Right renal cortex interstitium (tissue), 3 donors: ENCODE measurements around the gene TUBA4B. TPM values are rescaled to one million over a fixed set of nuclear protein-coding genes. Genes with fewer than 3 reads are reported as not detected.

ENCODE experiments used
- DNase-seq, 3 donors: peaks; one replicate each; pipeline ENCODE4 v3.0.0-alpha.2; 2013; ENCODE audit warnings: low read depth in 3 of 3, low spot score in 2 of 3
- polyA plus RNA-seq, 3 donors: library from polyadenylated mRNA; unstranded; fragments of 120-200 nt; gene quantifications; one replicate each; pipeline ENCODE4 v1.2.1, GENCODE V29; 2013; ENCODE audit not compliant: insufficient read length in 3 of 3

The TUBA4B gene
- polyA plus RNA-seq, 3 donors, result 0.49 to 1.4 (median 1.3) TPM

DNA sequence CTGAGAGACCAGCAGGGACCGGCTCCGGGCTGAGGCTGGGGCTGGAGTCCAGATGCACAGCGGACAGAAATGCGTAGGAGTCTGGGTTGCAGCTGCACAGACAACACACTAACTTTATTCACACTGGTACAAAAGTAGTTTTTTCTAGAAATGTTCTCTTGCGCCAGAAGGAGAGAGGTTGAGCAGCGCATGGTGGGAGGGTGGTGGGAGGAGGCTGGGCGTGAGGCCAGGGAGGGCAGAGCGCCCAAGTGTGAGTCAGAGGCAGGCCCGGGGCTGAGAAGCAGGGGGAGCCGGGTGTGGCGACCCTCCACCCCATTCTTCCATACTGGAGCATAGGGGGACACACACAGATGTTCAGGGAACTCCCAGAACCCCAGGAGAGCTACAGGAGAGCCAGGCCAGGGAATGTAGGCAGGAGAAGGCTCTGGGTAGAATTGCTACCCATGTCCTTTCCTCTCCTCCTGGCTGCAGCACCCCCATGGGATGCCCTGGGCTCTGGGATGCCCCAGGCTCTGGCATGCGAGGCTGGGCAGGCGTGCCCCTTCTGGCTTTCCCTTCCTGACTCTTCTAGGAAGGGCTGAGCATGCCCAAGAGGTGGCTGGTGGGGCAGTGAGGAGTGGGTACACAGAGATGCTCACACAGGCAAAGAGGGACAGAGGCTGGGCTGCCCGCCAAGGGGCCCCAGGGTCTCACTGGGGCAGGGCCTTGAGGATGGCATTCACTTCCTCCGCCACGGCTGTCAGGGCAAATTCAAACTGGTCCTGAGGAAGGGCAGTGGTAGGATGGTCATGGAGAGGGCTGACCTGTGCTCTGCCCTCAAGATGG, 36.7 kb downstream of the TUBA4B start:
- DNase-seq, result no peak

DNA sequence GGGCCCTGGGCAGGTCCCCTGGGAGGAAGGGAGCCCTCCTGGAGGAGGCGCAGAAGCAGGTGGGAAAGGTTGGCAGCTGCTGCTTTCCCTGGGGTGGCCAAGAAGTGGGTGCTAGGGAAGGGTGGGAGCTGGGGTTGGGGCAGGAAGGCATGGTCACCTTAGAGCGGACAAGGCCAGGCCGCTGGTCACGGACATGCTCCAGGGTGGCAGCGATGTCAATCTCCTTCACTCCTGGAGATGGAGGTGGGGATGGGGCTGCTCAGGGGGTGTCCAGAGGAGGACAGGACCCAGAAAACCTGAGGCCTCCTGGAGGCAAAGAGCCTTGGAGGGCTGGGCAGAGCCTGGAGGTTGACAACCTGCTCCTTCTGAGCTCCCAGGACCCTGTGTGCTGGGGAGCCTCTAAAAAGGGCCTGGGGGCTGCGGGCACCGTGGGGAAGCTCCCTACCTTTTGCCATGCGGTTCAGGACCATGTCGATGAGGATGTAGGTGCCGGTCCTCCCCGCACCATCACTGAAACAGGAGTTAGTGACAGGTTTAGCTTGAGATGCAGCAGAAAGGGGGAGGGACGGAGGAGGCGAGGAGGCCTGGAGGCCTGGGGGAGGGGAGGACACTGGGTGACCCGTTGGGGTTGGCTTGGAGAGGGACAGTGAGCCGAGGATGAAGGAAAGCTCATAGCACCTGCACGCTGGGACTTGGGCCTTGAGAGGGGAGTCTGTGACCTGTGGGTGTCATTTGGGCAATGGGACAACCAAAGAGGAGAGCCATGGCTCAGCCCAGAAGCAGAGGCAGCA, 37.5 kb downstream of the TUBA4B start:
- DNase-seq, result no peak

DNA sequence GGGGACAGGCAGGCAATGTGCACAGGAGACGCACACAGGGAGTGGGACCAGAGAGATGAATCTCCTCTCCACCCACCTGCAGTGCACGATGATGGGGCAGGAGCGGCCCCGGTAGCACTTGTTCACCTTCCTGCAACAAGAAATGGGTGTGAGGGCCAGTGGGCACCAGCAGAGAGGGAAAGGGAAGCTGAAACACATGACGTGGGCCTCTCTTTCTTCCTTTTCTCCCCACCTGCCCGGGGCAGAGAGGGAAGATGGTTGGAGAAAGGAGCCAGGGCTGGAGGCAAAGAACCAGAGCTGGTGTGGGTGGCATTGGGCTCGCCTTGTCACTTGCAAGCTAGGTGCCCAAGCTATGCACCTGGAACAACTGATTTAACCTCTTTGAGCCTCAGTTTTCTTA, 38.4 kb downstream of the TUBA4B start:
- no peak for DNase-seq

DNA sequence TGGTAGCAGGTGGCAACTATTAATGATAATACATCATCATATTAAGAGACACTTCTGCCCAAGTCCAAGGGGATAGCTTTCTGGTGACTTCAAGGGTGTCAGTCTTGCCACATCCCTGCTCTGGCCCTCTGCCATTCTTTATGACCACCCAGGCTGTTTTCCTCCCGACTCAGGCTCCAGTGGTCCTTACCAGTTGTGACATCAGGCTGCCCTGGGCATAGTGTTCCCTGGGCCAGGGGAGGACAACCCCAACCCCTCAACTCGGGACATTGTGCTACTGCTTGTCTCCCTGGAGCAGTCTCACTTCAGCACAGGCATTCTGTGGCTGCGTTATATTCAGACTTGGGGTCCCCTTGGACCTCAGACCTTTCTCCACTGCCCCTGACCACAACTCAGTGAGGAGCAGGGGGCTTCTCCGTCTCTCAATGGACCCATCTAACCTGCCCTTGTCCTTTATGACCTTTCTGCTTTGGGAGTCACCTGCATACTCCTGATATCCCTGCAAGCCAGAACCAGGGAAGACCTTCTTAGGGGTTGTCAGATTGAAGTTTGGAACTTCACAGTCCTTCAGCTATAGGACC, 39.0 kb downstream of the TUBA4B start:
- DNase-seq, result no peak

DNA sequence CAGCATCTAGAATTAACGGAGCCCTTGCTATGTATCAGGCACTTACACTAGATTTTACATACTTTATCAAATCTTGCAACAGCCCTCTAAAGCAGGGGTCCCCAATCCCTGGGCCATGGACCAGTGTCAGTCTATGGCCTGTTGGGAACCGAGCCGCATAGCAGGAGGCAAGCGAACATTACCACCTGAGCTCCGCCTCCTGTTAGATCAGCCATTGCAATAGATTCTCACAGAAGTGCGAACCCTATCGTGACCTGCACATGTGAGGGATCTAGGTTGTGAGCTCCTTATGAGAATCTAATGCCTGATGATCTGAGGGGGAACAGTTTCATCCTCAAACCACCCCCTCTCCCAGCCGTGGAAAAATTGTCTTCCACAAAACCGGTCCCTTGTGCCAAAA, 39.6 kb downstream of the TUBA4B start:
- DNase-seq, result no peak

DNA sequence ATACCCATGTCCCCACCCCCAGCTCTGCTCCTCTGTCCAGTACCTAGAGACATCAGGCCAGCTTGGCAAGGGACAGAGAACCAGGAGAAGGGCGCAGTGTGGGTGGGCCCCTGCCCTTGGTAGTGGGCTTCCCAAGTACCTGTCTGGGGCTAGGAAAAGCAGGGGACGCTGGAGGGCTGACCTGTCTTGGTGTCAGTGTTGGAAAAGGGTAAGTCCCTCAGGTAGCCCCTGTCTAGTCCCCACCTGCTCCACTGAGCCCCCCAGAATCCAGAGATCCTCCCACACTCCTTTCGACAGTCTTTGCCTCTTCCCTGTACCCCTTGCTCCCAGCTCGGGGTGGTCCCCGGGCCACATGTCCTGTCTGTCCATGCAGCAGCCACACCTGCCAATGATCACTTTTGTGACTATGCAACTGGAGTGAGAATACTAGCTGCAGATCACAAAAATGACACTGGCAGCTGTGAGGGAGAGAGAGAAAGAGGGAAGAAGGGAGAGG, 40.7 kb downstream of the TUBA4B start:
- DNase-seq, result no peak

DNA sequence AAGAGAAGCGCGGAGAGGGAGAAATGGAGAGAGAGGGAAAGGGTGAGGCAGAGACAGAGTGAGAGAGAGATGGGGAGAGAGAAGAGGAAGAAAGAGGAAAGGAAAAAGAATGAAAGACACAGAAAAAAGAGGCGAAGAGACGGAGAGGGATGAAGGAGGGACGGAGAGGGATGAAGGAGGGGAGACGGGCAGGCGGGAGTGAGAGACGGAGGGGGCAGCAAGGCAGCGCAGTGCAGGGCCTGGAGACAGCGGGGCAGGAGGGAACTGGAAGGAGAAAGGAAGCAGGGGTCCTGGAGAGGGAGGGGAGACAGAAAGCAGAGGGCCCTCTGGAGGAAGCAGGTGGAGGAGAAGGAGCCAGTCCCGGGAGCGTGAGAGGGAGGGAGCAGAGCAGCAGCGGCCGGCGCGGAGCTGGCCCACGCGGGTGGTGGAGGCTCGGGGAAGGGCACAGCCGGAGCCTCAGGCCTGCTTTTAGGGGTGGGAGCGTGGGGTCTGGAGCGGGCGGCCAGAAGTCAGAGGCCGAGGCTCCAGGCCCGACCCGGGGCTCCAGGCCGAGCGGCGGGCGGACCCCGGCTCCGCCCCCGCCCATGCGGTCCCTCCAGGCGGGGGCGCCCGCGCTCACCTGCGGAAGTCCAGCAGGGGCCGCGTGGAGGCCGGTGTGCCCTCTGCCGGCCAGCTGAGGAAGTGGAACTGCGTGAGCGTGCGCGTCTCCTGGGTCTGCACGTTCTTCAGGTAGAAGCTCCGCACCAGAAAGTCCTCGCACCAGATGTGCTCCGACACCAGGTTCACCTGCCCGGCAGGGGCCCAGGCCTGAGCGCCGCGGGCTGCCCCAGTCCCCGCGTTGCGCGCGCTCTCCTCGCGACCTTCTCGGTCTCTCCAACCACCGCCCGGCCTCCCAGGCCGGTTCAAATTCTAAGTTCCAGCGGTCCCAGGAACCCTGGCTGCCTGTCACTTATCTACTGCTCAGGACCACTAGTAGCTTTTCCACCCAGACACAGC, 41.6 kb downstream of the TUBA4B start:
- DNase-seq, result peak; percentile 57 to 81 (median 68)

DNA sequence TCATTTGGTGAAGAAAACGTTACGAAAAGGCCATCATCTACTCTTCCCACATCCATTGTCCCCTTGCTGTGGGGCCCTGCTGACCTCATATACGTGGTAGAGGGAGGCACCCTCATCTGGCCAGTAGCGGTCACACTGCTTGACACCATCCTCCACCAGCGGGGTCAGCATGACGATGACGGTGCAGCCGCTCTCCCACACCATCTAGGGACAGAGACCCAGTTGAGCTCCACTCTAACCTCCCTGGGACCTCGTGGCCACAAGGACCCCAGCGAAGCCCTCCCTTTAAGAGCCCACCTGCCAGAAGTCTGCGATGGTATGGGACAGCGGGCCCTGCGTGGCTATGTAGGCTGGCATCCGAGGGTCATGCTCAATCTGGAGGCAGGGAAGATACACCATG, 43.1 kb downstream of the TUBA4B start:
- no peak for DNase-seq

DNA sequence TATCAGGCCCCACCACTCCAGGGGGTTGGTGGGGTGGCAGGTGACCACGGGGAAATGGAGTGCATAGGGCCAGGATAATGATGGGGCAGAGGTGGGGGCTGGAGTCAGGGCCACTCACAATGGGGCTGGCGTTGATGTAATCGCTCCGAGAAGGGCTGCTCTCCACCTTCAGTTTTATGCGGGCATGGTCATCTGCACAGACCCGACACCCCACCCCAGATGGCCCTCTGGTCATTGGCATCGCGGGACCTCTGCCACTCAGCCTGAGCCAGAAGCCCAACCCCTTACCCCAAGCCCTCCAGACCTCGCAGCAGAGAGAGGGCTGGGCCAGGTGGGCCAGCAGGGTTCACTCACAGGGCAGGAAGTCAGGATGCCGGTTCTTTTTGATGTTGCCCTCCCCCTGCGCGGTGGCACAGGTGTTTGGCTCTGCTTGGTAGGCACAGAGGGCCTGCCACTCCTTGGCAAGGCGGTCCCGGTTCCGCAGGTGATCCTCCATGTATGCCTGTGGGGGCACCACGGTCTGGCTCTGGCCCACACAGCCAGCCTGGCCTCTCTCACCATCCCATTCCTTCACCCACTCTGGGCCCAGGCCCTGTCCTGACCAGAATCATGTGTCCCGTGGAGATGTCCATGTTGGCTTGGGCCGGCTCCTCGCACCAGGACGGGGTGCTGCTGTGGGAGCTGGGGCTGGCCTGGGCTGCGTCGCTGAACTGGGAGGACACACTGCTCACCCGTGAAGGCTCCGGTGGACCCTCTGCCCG, 43.8 kb downstream of the TUBA4B start:
- DNase-seq, result no peak

DNA sequence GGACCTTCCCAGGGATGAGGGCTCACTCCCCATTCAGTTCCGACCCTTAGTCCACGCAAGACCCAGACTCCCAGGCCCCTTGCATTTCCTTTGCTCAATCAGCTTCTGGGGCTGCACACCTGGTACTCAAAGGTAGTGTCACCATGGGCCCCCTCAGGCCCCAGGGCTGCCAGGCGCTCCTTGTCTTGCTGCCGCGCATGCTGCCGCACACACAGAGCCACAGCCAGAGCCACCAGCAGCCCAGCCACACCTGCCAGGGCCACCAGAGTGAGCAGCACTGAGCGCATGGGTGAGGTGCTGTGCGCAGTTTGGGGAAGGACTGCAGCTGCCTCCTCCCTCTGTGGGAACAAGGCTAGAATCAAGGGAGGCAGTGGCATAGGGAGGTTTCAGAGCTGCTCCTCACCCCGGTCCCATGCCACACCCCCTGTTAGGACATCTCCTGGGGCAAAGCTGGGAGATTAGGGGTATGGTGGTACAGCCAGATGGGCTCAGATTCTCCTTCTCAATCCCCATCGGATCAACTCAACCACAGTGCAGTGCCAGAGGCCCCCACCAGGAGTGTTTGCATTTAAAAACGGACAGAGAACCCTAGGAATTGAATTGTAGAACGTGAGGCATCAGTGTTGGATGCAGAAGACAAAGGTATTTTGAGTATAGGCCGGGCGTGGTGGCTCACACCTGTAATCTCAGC, 44.9 kb downstream of the TUBA4B start:
- no peak for DNase-seq

DNA sequence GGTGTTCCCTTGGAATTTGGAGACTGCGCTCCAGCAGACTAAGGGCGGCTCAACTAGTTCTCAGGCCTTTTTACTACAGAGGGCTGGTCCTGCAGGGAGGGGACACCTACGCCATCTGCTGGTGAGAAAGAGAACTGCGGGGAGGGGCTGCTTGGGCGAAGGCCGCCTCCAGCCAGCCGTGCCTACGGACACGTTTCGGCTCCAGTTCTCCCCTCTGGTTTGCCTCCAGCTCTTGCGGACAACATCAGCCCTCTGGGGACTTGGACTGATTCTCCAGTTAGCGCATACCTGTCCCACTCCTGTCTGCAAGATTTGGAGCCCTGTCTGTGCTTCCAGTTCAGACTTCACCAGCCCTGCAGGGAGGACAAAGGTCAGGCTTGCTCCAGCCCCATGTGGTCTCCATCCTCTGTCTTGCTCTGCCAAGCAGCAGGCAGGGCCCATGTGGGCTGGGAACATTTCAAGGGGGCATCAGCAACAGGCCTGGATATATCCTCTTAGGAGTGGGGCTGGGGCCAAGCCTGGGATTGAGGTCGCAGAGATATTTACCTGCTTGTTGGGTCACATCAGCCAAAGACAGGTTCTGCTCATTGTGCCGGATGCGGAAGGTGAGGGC, 45.8 kb downstream of the TUBA4B start:
- peak; percentile 48 to 67 (median 64) for DNase-seq

DNA sequence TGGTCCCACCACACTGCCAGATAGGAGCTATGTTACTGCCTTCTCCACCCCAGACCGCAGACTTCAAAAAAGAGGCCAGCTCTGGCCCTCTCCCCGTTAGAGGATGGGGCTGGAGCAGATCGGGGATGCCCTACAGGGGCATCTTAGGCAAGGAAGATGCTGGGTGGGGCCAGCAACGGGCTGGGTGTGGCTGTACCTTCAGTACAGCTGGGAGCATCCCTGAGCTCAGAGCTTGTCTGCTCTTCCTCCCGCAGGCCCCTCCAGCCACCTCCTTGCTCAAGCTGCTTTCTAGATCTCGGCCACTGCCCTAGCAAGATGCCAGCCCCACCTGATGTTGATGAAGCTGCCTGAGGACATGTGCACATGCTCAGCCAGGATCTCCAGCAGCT, 46.3 kb downstream of the TUBA4B start:
- no peak for DNase-seq

DNA sequence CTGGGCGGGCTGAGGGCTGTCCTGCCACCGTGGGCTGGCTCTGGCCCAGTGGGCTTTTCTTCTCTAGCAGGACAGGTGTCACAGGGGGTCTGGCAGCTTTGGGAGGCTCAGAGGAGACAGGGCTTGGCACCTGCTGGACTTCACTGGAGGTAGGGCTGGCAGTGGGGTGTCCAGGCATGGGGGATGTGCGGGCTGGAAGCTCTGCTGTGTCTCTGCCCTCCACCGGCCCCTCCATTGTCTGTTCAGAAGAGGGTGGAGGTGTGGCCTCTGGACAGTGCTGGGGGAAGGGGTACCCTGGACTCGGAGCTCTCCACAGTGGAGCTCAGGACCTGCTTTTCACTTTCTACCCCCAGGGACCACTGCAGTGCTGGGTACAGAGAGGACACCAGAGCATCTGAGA, 47.0 kb downstream of the TUBA4B start:
- no peak for DNase-seq

DNA sequence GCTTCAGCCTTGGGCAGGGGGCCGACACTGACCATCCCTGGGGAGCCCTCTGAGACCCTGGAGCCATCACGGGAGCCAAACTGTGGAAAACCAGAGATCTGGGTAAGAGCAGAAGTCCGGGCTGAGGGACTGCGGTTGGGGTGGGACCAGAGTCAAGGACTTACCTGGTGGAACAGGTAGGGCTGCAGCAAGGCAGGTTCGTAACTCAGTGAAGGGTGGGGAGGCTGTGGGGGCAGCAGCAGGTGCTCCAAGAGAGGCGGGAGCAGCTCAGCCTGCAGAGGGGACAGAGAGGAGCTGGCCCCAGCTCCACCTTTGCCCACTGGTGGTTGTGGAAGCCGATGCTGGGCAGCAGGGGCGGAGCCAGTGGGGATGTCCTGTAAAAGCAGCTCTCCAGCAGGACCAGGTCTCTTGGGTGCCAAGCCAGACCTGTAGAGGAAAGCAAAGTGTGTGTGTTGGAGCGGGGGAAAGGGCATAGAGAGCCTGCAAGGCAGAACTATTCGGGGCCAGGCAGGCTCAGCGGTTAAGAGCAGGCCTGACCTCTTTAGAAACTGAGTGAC, 49.4 kb downstream of the TUBA4B start:
- DNase-seq, result no peak

DNA sequence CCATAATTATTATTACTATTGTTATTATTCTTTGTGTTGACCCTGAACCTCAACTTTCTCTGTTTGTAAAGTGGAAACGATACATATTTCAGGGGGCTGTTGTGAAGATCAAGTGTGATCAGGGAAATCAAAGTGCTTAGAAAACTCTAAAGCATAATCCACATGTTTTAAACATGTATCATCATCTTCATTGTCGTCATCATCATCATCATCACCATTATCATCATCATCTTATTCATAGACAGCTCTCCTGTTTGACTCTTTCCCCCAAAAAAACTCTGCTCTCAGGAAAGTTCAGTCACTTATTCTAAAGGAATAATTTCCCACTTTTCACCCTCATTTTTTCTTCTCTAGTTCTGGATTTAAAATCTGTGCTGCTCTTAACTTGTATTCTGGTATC, 51.2 kb downstream of the TUBA4B start:
- no peak for DNase-seq

DNA sequence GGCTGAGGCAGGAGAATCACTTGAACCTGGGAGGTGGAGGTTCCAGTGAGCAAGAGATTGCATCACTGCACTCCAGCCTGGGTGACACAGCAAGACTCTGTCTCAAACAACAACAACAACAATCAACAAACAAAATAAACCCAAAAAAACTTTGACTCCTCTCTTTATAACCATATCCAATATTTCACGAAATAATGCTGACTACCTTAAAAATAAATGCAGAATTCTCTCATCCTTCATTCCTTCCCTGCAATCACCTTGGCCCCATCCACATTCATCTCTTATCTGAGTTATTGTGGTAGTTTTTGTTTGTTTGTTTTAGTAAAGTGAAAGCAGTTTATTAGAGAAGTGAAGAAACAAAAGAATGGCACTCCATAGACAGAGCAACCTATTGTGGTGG, 53.0 kb downstream of the TUBA4B start:
- DNase-seq, result no peak

DNA sequence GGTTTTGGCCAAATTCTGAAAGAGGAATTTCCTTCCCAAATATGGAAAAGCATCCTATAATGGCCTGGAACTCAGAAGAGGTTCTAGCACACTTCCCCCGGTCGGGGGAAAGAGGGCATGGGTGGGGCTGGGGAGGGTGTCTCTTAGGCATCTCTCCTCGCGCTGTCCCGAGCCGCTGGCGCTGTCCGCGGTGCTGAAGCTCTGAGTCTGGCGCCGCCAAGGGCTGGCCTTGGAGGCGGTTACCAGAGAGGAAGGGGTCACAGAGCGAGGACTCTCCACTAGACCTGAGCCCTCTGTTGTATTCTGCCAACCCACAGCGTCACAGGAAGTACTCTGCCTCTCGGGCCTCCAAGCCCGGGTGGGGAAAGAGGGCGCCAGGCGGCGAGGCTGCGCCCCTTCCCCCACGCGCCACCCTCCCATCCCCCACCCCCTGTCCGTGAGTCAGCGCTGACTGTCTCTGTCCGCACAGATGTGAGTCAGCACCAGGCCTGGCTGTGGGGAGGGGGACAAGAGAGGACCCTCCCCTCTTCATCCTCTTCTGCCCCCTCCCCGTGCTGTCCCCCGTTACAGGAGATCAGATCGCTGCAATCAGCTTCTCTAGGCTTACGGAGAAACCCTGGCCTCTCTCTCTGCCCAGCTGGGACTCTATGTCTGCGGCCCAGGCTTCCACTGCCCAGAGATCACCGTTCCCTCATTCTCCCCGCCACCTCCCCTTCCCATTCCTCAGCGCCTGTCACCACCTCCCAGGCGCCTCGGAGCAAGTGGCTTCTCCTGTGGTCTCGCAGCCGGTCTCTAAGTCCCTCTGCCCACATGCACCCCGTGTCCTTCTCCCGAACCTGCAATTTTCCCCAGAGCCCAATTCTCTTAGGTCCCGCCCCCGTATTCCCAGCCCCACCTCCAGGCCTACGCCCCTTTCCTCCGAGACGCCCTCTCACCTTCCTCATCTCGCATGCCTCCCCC, 55.4 kb downstream of the TUBA4B start:
- peak in 2 of 3 donors; percentile 53 to 73 for DNase-seq
